Duodenal mucosa (tissue), 2 donors: Measurements from ENCODE around the gene SBF2.

ENCODE experiments used
- H3K27ac ChIP-seq: one replicate; pipeline ENCODE4 v1.7.0; 2013; ENCODE audit warnings: low read depth, low read length
- H3K27me3 ChIP-seq, 2 donors: one replicate each; pipeline ENCODE4 v1.7.0; 2013; ENCODE audit warnings: low read length in 2 of 2, control low read depth in 1 of 2; ENCODE audit not compliant: insufficient read depth in 2 of 2, control insufficient read depth in 1 of 2
- H3K36me3 ChIP-seq, 2 donors: one replicate each; pipeline ENCODE4 v1.7.0; 2013; ENCODE audit warnings: low read length in 2 of 2, control low read depth in 1 of 2; ENCODE audit not compliant: insufficient read depth in 2 of 2, control insufficient read depth in 1 of 2
- H3K4me1 ChIP-seq, 2 donors: one replicate each; pipeline ENCODE4 v1.7.0; 2013; ENCODE audit warnings: low read length in 2 of 2, control low read depth in 1 of 2; ENCODE audit not compliant: insufficient read depth in 2 of 2, control insufficient read depth in 1 of 2
- H3K4me3 ChIP-seq, 2 donors: one replicate each; pipeline ENCODE4 v1.7.0; 2013; ENCODE audit warnings: low read length in 2 of 2, low read depth in 1 of 2
- H3K9ac ChIP-seq, 2 donors: one replicate each; pipeline ENCODE4 v1.7.0; 2013; ENCODE audit warnings: low read length in 2 of 2, low read depth in 1 of 2
- H3K9me3 ChIP-seq, 2 donors: one replicate each; pipeline ENCODE4 v1.7.0; 2013; ENCODE audit warnings: low read length in 2 of 2, control low read depth in 1 of 2; ENCODE audit not compliant: control insufficient read depth in 1 of 2

Gene SBF2

GRCh38 chr11:9852465-9852864, 441.6 kb downstream of the SBF2 start:
- H3K27me3 ChIP-seq: no peaks in the 10 kb centered on the region
- no peak overlapping the region for H3K27ac ChIP-seq
- peaks cover 0 to 6% of the 10 kb centered on the region in 2 donors for H3K4me1 ChIP-seq
- no peak overlapping the region for H3K9ac ChIP-seq
- H3K9me3 ChIP-seq: no peaks in the 10 kb centered on the region
- no peak overlapping the region for H3K4me3 ChIP-seq
- peaks cover 0 to 14% of the 10 kb centered on the region in 2 donors for H3K36me3 ChIP-seq

GRCh38 chr11:9851366-9851765, 442.7 kb downstream of the SBF2 start:
- no peak overlapping the region for H3K4me3 ChIP-seq
- H3K9me3 ChIP-seq: no peaks in the 10 kb centered on the region
- H3K27ac ChIP-seq: no peak overlapping the region
- H3K27me3 ChIP-seq: no peaks in the 10 kb centered on the region
- H3K4me1 ChIP-seq: peaks cover 0 to 6% of the 10 kb centered on the region in 2 donors
- H3K36me3 ChIP-seq: peaks cover 0 to 19% of the 10 kb centered on the region in 2 donors
- H3K9ac ChIP-seq: no peak overlapping the region

GRCh38 chr11:9850224-9850895, 443.7 kb downstream of the SBF2 start:
- no peak overlapping the region for H3K4me3 ChIP-seq
- no peak overlapping the region for H3K9ac ChIP-seq
- peaks cover 0 to 18% of the 10 kb centered on the region in 2 donors for H3K36me3 ChIP-seq
- peaks cover 0 to 6% of the 10 kb centered on the region in 2 donors for H3K4me1 ChIP-seq
- H3K9me3 ChIP-seq: no peaks in the 10 kb centered on the region
- H3K27me3 ChIP-seq: no peaks in the 10 kb centered on the region
- no peak overlapping the region for H3K27ac ChIP-seq

GRCh38 chr11:9849389-9849788, 444.6 kb downstream of the SBF2 start:
- Histone ChIP-seq H3K36me3 (peaks cover 0 to 19% of the 10 kb centered on the region in 2 donors), H3K27me3 (no peaks in the 10 kb centered on the region)

GRCh38 chr11:9847636-9848035, 446.4 kb downstream of the SBF2 start:
- Histone ChIP-seq H3K27ac (no peak overlapping the region), H3K9me3 (no peaks in the 10 kb centered on the region), H3K4me3 (no peak overlapping the region), H3K27me3 (no peaks in the 10 kb centered on the region), H3K36me3 (peaks cover 0 to 19% of the 10 kb centered on the region in 2 donors), H3K9ac (no peak overlapping the region), H3K4me1 (no peaks in the 10 kb centered on the region)

More at GRCh38 chr11:9849389-9849788, 444.6 kb downstream of the SBF2 start:
- H3K9me3 ChIP-seq: no peaks in the 10 kb centered on the region
- H3K4me1 ChIP-seq: peaks cover 0 to 6% of the 10 kb centered on the region in 2 donors
- no peak overlapping the region for H3K4me3 ChIP-seq
- no peak overlapping the region for H3K9ac ChIP-seq
- H3K27ac ChIP-seq: no peak overlapping the region

GRCh38 chr11:9842923-9843322, 451.1 kb downstream of the SBF2 start:
- H3K36me3 ChIP-seq: peaks cover 0 to 22% of the 10 kb centered on the region in 2 donors

GRCh38 chr11:9840460-9841004, 453.5 kb downstream of the SBF2 start:
- Histone ChIP-seq H3K27ac (no peak overlapping the region), H3K36me3 (peaks cover 0 to 9% of the 10 kb centered on the region in 2 donors)

More at GRCh38 chr11:9842923-9843322, 451.1 kb downstream of the SBF2 start:
- Histone ChIP-seq H3K4me3 (no peak overlapping the region), H3K9ac (no peak overlapping the region), H3K9me3 (no peaks in the 10 kb centered on the region), H3K27ac (no peak overlapping the region), H3K4me1 (no peaks in the 10 kb centered on the region), H3K27me3 (no peaks in the 10 kb centered on the region)

GRCh38 chr11:9839550-9839949, 454.5 kb downstream of the SBF2 start:
- Histone ChIP-seq H3K27me3 (no peaks in the 10 kb centered on the region), H3K36me3 (peaks cover 0 to 3% of the 10 kb centered on the region in 2 donors), H3K9me3 (no peaks in the 10 kb centered on the region), H3K4me3 (no peak overlapping the region), H3K9ac (no peak overlapping the region), H3K27ac (no peak overlapping the region), H3K4me1 (peaks cover 0 to 4% of the 10 kb centered on the region in 2 donors)

More at GRCh38 chr11:9840460-9841004, 453.5 kb downstream of the SBF2 start:
- no peak overlapping the region for H3K9ac ChIP-seq
- H3K4me1 ChIP-seq: no peaks in the 10 kb centered on the region
- H3K9me3 ChIP-seq: no peaks in the 10 kb centered on the region
- no peaks in the 10 kb centered on the region for H3K27me3 ChIP-seq
- H3K4me3 ChIP-seq: no peak overlapping the region

GRCh38 chr11:9838961-9839360, 455.1 kb downstream of the SBF2 start:
- Histone ChIP-seq H3K27ac (no peak overlapping the region), H3K4me3 (no peak overlapping the region), H3K36me3 (peaks cover 0 to 3% of the 10 kb centered on the region in 2 donors)

GRCh38 chr11:9838229-9838628, 455.8 kb downstream of the SBF2 start:
- no peaks in the 10 kb centered on the region for H3K9me3 ChIP-seq
- no peak overlapping the region for H3K27ac ChIP-seq
- peaks cover 0 to 3% of the 10 kb centered on the region in 2 donors for H3K36me3 ChIP-seq
- no peak overlapping the region for H3K9ac ChIP-seq
- peaks cover 0 to 8% of the 10 kb centered on the region in 2 donors for H3K4me1 ChIP-seq
- no peak overlapping the region for H3K4me3 ChIP-seq
- H3K27me3 ChIP-seq: no peaks in the 10 kb centered on the region

More at GRCh38 chr11:9838961-9839360, 455.1 kb downstream of the SBF2 start:
- Histone ChIP-seq H3K27me3 (no peaks in the 10 kb centered on the region), H3K9ac (no peak overlapping the region), H3K4me1 (peaks cover 0 to 8% of the 10 kb centered on the region in 2 donors), H3K9me3 (no peaks in the 10 kb centered on the region)
